ENCODE data around the gene KCNT1.

GRCh38 chr9:135698767-135699166 is 3.2 kb upstream of the KCNT1 start:
- TF ChIP-seq CTCF (IDR thresholded peaks at IDR 0.05; ENCODE audit: low read depth, low read length, poor library complexity, severe bottlenecking) (no peak), EZH2phosphoT487 (IDR thresholded peaks at IDR 0.05; ENCODE audit: borderline replicate concordance, low read length) (no peak)

Measured in DOHH2 (cell line).